SK-N-MC (cell line): ENCODE data around the gene FMC1.

Experiments
- EZH2 ChIP-seq: fragments of 200-600 bp; sonication (generic); IDR thresholded peaks from one replicate; pipeline ENCODE4 v1.6.1; 2017; ENCODE audit warnings: antibody characterized with exemption
- POLR2AphosphoS5 ChIP-seq: IDR thresholded peaks from 2 replicates; pipeline ENCODE4 v1.6.1; 2012; ENCODE audit warnings: mild to moderate bottlenecking, low read depth, low read length, borderline replicate concordance

DNA sequence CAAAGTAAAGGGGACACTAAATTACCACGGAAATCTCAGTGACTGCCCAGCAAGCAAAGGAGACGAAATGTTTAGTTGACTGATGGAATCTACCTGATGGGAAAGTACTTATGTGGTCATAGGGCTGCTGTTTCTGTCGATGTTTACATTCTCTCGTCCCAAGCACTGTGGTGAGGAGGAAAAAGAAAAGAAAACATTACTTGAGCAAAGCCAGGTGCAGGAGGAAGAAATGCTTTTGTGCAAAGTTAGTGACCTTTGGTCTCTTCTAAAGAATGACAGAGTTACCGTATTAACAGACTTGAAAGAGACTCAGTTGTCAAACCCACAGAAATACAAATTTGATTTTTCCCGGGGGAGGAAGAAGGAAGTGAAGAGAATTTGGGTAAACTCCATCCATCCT is 43.3 kb upstream of the FMC1 start:
- TF ChIP-seq EZH2 (no peak), POLR2AphosphoS5 (no peak)
